RCC 7860 (cell line): ENCODE measurements around the gene PKIG.
"Not testable (repeated sequence)": the region's sequence is repeated elsewhere in the genome, so short reads cannot be mapped to it uniquely, and the experiment has no call there.

Experiments used
- DNase-seq: peaks from one replicate; pipeline ENCODE4 v3.0.0-alpha.2; 2015; ENCODE audit warnings: low spot score
- FAIRE-seq: peaks from 2 replicates; lab custom pipeline; 2012; peaks lifted over from hg19 to GRCh38; lab: Jason Lieb, UNC

The PKIG gene

DNA sequence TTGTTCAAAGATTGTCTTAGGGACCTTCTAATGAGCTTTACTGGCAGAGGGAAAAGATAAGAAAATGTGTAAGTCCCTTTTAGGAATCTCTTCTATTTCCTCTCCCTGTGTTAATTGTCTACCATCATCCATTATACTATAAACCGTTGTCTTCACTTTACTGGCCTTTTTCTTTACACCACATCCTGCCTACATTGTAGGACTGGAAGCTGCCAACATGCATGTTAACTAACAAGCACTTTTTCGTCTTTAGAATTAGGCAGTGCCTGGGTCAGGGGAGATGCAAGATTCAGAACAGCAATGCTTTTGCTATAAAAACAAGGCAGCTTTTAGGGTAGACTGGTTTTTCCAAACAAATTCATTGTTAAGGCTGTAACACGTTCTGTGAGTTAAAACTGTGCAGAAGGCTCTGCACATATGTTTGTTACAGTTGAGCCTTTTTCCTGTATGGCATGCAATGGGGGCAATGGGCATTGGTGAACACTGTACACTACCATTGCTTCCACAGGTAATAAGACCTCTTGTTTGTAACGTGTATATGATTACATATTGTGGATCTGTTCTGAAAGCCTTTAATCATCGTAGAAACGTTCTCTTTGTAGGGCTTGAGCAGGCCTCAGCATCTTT lies 10.9 kb upstream of the PKIG start:
- no peak for DNase-seq
- FAIRE-seq, result no peak

GRCh38 chr20:44572551-44573500 lies 9.6 kb upstream of the PKIG start:
- peak; percentile 61 for FAIRE-seq
- DNase-seq, result peak; percentile 87

DNA sequence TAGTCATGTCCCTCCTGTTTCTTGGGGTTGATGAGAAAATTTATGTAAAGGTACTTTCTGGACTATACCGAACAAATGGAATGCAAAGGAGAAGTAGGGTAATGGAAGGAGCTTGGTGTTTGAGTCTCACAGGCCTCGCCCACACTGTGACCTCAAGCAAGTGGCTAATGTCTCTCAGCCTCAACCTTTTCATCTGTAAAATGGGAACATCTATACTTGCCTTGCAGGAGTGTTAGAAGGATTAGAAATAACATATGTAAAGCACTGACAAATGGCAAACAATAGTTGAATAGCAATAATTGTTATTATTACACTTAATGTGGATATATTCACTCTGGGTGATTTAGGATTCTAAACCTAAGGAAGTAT lies 8.9 kb upstream of the PKIG start:
- DNase-seq, result no peak
- FAIRE-seq, result no peak

DNA sequence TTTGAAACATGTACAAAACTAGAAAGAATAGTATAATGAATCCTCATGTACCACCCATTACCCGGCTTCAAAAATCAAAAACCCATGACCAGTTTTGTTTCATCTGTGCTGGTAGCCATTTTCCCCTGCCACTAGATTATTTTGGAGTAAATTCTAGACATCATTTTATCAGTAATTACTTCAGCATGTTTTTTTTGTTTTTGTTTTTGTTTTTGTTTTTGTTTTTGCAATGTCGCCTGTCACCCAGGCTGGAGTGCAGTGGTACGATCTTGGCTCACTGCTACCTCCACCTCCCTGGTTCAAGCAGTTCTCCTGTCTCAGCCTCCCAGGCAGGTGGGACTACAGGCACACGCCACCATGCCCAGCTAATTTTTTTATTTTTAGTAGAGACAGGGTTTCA lies 8.0 kb upstream of the PKIG start:
- DNase-seq, result no peak
- FAIRE-seq, result no peak

GRCh38 chr20:44576297-44576696 lies 6.1 kb upstream of the PKIG start:
- no peak for FAIRE-seq
- DNase-seq, result no peak

DNA sequence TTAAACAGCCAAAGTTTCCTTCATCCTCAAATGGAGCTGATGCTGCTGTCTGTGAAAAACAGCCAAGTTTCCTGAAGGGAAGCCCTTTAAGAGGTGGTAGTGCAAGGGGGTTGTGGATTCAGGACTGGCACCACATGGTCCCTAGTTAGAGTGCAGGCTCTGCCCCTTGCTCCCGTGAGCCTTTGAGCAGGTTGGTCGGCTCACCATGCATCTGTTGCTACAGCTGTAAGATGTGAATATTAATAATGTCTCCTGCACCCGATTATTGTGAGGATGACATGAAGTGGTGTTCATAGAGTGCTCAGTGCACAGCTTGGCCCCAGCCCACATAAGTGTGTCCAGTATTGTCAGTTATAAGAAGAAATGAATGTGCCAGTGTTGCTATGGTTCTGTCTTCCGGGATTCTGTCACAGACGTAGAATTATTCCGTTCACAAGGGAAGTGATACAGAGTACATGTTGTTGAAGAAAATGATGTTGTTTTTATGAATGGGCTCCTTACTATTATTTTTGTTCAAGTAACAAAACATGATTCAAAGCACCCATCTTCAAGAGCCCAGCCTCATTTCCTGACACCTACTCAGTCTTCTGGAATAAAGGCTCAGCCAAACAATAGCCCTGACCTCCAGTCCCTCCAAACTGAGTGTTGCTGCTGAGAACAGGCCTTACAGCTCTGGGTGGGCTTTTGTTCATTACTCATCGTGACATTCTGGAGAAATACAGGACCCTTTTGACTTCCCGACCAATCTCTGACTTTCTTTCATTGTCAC lies 2.9 kb upstream of the PKIG start:
- FAIRE-seq (no peak), DNase-seq (no peak)

DNA sequence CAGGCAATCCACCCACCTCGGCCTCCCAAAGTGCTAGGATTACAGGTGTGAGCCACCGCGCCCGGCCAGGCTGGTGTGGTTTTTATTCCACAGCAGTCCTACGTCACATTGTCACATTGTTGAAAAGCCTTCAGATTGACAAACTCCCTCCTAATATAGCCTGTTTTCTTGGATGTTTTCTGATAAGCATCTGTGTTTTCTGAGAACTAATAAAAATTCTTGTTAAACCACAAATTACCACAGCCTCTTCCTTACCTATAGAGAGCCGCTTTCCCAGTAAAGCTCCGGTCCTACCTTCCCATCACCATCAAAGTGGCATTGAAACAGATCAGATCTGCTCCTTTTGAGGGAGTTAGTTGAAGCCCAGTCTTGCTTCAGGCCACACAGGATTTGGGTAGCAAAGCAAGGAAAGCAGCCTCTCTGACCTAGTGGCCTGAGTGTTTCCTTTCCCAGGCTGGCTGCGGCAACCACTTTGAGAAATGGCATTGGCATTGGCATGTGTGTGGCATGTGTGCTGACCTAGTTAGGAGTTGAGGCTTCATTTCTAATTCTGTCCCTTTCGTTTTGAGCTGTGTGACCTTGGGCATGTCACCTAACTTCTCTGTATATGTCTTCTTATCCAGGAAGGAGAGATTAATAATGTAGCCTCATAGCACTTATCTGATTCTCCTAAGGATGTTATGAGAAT lies 1.7 kb upstream of the PKIG start:
- DNase-seq, result no peak
- FAIRE-seq, result no peak

DNA sequence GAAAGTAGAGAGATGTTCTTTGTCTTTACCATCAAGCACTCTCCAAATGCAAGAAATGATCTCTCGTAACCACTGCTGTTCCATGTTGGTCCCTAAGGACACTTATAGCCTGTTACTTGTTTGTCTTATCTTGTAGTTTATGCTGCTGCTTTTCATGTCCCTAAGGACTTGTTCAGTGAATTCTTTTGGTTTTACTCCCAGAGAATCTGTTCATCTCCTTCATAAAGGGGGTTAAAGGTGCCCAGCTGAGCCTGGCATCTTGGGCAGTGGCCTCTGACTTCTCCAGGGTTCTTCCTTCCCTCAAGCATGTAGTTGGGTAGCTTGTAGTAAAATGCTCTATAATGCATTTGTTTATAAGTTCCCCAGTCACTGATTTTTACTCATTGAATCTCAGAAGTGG lies 864 bp upstream of the PKIG start:
- DNase-seq (no peak), FAIRE-seq (no peak)

DNA sequence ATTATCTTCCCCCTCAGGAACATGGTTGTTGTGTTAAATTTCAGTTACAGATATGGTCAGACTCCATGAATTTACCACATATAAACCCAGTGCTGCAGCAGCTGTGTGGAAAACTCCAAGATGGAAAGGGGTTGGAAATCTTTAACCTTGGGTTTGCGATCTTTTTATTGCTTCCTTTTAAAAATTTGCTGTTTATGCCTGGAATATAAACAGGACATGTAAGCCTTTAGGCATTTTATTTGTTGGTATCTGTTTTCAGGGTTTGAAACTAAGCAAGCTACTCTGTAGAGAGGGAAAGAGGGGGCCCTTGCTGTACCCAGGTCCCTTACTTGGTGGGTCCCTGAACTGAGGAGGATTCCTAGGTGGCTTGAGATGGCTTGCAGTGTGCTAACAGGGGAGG lies 778 bp downstream of the PKIG start:
- DNase-seq (no peak), FAIRE-seq (no peak)

DNA sequence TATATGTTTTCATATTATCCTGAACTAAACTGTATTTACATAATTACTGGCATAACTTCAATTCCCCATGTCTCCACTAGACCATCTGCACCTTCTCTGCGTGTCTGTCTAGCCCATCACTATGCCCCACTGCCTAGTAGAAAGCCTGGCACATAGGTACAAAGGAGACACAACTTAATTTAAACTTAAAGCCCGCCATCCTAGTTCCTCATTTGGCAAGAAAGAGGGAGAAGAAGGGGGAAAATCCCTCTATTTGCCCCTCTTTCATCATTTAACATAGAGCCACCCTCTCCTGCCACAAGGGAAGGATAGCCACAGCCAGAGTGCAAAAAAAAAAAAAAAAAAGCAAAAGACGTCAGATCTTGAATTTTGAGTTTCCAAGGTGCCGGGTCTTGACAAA lies 1.8 kb downstream of the PKIG start:
- DNase-seq (no peak), FAIRE-seq (no peak)

DNA sequence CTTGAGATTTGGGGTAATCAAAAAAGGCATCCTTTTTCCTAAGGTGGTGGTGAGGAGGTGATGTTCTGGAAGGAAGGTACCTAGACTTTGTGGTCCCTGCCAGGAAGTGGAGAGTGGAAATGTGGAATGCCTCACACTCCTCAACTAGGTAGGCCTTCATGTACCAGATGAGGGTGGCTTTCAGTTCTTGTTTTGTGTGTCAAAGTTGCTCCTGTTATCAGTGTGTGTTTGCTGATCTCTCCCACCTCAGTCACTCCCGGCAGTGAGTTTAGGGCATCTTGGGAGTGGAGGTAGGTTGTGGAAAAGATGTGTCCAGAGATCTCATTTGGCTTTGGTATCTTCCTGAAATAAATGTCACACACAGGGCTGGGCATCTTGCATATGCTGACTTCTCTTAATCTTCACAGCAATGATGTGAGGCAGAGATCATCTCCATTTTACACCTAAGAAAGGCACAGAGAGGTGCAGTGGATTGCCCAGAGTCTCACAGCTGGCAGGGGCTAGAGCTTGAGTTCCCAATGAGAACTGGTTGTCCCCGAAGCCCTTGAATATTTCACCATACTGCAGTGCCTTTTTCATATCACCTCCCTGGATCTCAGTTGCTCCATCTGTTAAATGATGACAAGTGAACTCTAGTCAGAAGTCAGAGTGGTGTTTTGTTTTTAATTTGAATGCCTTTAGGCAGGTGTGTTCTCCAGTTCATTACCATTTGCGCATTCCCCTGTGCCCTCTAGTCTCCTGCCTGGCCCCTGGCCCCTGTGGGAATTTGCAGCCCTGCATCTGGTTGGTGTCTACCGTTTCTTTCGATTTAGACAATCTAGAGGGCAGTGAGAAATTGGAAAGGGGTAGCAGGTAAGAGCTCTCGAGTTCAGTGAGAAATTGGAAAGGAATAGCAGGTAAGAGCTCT lies 2.9 kb downstream of the PKIG start:
- DNase-seq (no peak), FAIRE-seq (no peak)

GRCh38 chr20:44586289-44586911 lies 4.0 kb downstream of the PKIG start:
- FAIRE-seq (no peak), DNase-seq (no peak)

GRCh38 chr20:44587035-44587980 lies 4.9 kb downstream of the PKIG start:
- DNase-seq, result no peak
- FAIRE-seq, result no peak

GRCh38 chr20:44588321-44588720 lies 5.9 kb downstream of the PKIG start:
- not testable (repeated sequence) for FAIRE-seq, DNase-seq

- FAIRE-seq, result no peak
Measured at GRCh38 chr20:44589537-44589936, 7.2 kb downstream of the PKIG start.

DNA sequence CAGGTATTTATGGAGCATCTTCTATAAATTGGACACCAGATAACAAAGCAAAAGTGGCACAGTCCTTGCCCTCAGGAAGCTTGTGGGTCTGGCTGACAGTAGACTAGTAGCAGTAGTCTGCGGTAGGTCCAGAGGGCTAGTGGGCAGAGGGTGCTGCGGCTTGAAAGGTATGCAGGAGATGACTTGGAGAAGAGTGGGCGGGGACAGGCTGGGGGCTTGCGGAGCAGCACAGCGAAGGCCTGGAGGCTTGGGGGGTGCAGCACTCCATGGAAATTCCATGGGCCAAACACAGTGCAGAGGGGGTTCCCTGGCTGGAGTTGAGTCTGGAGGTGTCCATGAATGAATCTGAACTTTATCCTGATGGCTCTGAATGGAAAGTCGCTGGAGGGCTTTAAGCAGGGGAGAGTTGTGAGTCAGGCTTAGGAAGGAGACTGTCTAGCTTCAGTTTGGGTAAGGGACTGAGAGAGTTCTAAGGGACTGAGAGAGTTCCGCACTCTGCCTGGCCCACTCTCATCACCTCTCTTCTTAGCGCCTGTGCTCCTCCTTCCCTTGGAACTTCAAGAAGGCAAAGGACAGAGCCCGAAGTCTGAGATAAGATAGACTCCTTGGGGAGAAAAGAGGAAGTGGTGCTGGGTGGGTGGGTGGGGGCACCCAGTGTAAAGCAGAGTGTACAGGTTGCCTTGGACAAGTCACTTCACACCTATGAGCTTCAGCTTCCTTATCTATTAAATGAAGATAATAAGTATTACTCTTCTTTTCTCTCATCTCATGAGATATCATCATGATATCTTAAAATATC lies 8.8 kb downstream of the PKIG start:
- DNase-seq, result no peak
- no peak for FAIRE-seq

More at GRCh38 chr20:44589537-44589936, 7.2 kb downstream of the PKIG start:
- DNase-seq, result no peak

DNA sequence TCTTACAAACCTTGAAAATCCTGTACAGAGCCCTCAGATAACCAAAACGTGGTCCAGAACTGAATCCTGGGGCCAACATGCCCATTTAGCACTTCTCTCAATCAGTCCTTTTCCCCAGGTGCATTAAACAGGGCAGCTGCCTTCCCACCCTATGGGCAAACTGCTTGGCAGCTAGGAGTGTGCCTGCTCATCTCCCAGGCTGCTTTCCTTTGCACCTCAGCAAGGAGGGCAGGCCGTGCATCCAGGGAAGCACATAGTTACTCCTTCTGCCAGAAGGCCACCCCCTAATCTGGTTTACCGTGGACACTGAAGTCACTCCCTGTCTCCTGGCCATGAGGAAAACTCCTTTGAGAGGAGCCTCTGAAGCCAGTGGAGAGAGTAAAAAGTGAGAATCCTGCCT lies 10.0 kb downstream of the PKIG start:
- FAIRE-seq (no peak), DNase-seq (no peak)

DNA sequence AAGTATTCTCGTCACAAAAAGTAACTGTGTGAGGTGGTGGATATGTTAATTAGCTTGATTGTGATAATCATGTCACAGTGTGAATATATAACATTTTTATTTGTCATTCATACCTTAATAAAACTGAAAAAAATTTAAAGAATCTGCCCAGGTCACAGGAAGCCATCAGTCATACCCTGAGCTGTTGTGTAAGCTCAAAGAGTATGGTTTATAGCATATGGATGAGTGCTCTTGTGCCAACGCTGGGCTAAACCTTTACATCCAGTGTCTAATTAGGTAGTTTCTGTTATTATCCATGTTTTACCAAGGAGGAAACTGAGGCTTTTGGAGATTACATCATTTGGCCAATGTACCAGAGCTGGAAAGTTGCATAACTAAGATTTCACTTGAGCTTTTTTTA lies 11.4 kb downstream of the PKIG start:
- DNase-seq (peak; percentile 15), FAIRE-seq (no peak)
